Measurements from ENCODE around the gene IFITM1. TPM values are rescaled to one million over a fixed set of nuclear protein-coding genes. Genes with fewer than 3 reads are reported as not detected.

IFITM1 gene
- total RNA-seq, 1 donor = 64.4 TPM

GRCh38 chr11:350723-351255 is 36.9 kb downstream of the IFITM1 start:
- H4K20me1 ChIP-seq (ENCODE audit: insufficient read depth, low read length) = no peaks in the 10 kb centered on the region
- DNase-seq (ENCODE audit: insufficient read length, low spot score, missing footprints) = no peak
- peaks cover 23% of the 10 kb centered on the region for H3K4me1 ChIP-seq (ENCODE audit: insufficient read depth, low read length)
- no peaks in the 10 kb centered on the region for H3K27me3 ChIP-seq (ENCODE audit: insufficient read depth, low read length)
- H3K27ac ChIP-seq (ENCODE audit: low read depth, low read length) = no peak overlapping the region
- no peaks in the 10 kb centered on the region for H3K79me2 ChIP-seq (ENCODE audit: insufficient read depth, low read length)
- no peaks in the 10 kb centered on the region for H3K36me3 ChIP-seq (ENCODE audit: insufficient read depth, low read length)
- TF ChIP-seq, protein P1, sequence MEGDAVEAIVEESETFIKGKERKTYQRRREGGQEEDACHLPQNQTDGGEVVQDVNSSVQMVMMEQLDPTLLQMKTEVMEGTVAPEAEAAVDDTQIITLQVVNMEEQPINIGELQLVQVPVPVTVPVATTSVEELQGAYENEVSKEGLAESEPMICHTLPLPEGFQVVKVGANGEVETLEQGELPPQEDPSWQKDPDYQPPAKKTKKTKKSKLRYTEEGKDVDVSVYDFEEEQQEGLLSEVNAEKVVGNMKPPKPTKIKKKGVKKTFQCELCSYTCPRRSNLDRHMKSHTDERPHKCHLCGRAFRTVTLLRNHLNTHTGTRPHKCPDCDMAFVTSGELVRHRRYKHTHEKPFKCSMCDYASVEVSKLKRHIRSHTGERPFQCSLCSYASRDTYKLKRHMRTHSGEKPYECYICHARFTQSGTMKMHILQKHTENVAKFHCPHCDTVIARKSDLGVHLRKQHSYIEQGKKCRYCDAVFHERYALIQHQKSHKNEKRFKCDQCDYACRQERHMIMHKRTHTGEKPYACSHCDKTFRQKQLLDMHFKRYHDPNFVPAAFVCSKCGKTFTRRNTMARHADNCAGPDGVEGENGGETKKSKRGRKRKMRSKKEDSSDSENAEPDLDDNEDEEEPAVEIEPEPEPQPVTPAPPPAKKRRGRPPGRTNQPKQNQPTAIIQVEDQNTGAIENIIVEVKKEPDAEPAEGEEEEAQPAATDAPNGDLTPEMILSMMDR (IDR thresholded peaks at IDR 0.05; ENCODE audit: extremely low read depth, low read depth, low read length) = no peak
- no peak overlapping the region for H3K4me3 ChIP-seq (ENCODE audit: insufficient read depth, low read length)
- no peak overlapping the region for H2AFZ ChIP-seq (ENCODE audit: low read length)
- H3K9me3 ChIP-seq (ENCODE audit: low read depth, low read length) = no peaks in the 10 kb centered on the region
- H3K4me2 ChIP-seq (ENCODE audit: insufficient read depth, low read length) = no peak overlapping the region

DNA sequence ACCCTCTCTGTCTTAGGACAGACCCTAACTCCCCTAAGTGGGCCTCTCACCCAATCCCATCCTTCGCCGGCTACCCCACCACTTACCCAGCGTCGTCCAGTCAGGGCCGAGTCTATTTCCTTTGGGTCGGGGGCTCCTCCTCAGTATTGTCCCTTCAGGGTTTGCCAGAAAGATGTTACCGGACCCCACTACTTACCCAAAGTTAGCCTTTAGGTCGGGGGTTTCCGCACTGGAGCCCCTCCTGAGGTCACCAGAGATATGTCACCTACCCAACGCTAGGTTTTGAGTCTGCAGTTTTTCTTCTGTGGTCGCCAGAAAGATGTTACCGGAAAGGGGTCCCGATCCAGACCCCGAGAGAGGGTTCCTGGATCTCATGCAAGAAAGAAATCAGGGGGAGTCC is 37.6 kb downstream of the IFITM1 start:
- H3K4me2 ChIP-seq (ENCODE audit: insufficient read depth, low read length) = no peak overlapping the region
- H3K27ac ChIP-seq (ENCODE audit: low read depth, low read length) = no peak overlapping the region
- H3K4me3 ChIP-seq (ENCODE audit: insufficient read depth, low read length) = no peak overlapping the region
- TF ChIP-seq, protein P1 (IDR thresholded peaks at IDR 0.05; ENCODE audit: extremely low read depth, low read depth, low read length) = no peak
- H2AFZ ChIP-seq (ENCODE audit: low read length) = no peak overlapping the region
- no peaks in the 10 kb centered on the region for H3K79me2 ChIP-seq (ENCODE audit: insufficient read depth, low read length)
- no peaks in the 10 kb centered on the region for H3K27me3 ChIP-seq (ENCODE audit: insufficient read depth, low read length)
- DNase-seq (ENCODE audit: insufficient read length, low spot score, missing footprints) = no peak
- no peaks in the 10 kb centered on the region for H3K36me3 ChIP-seq (ENCODE audit: insufficient read depth, low read length)
- H3K4me1 ChIP-seq (ENCODE audit: insufficient read depth, low read length) = peaks cover 24% of the 10 kb centered on the region
- H3K9me3 ChIP-seq (ENCODE audit: low read depth, low read length) = no peaks in the 10 kb centered on the region
- H4K20me1 ChIP-seq (ENCODE audit: insufficient read depth, low read length) = no peaks in the 10 kb centered on the region

GRCh38 chr11:352456-353031 is 38.7 kb downstream of the IFITM1 start:
- Histone ChIP-seq H2AFZ (ENCODE audit: low read length) (peak overlapping the region; percentile 78), H4K20me1 (ENCODE audit: insufficient read depth, low read length) (no peaks in the 10 kb centered on the region)

More at GRCh38 chr11:352456-353031, 38.7 kb downstream of the IFITM1 start:
- DNase-seq (ENCODE audit: insufficient read length, low spot score, missing footprints) = no peak
- TF ChIP-seq, protein P1 (IDR thresholded peaks at IDR 0.05; ENCODE audit: extremely low read depth, low read depth, low read length) = no peak
- H3K79me2 ChIP-seq (ENCODE audit: insufficient read depth, low read length) = no peaks in the 10 kb centered on the region
- H3K27ac ChIP-seq (ENCODE audit: low read depth, low read length) = peak overlapping the region; percentile 13
- H3K9me3 ChIP-seq (ENCODE audit: low read depth, low read length) = no peaks in the 10 kb centered on the region
- H3K4me1 ChIP-seq (ENCODE audit: insufficient read depth, low read length) = peaks cover 24% of the 10 kb centered on the region
- H3K27me3 ChIP-seq (ENCODE audit: insufficient read depth, low read length) = no peaks in the 10 kb centered on the region
- H3K4me3 ChIP-seq (ENCODE audit: insufficient read depth, low read length) = no peak overlapping the region
- no peak overlapping the region for H3K4me2 ChIP-seq (ENCODE audit: insufficient read depth, low read length)
- no peaks in the 10 kb centered on the region for H3K36me3 ChIP-seq (ENCODE audit: insufficient read depth, low read length)
